Effector memory CD8-positive, alpha-beta T cell (primary cell): Measurements from ENCODE around the gene ST6GALNAC3.
A peak's percentile ranks its signal among the peaks of the same experiment; 100 is the strongest.

Experiments
- ATAC-seq: fragments of 150-1000 bp; cut with Tn5 transposase; replicated peaks from 2 replicates; pipeline ENCODE4 v1.10.0; 2021; ENCODE audit warnings: mild to moderate bottlenecking, moderate library complexity
- DNase-seq, 3 experiments: peaks; one replicate each; pipeline ENCODE4 v3.0.0; 2021
- H3K27ac Mint-ChIP-seq, 2 donors: one replicate each; pipeline ENCODE4 v1.8.0; 2022; ENCODE audit warnings: mild to moderate bottlenecking in 2 of 2, mixed read lengths in 2 of 2, moderate library complexity in 2 of 2
- H3K27me3 Mint-ChIP-seq, 2 donors: one replicate each; pipeline ENCODE4 v1.8.0; 2022; ENCODE audit warnings: mixed read lengths in 2 of 2
- H3K36me3 Mint-ChIP-seq: one replicate; pipeline ENCODE4 v1.8.0; 2022; ENCODE audit warnings: mild to moderate bottlenecking, moderate library complexity, mixed read lengths; ENCODE audit not compliant: insufficient read depth
- H3K4me1 Mint-ChIP-seq, 2 donors: one replicate each; pipeline ENCODE4 v1.8.0; 2022; ENCODE audit warnings: low read depth in 2 of 2, mixed read lengths in 2 of 2
- H3K4me3 Mint-ChIP-seq, 2 donors: one replicate each; pipeline ENCODE4 v1.8.0; 2022; ENCODE audit warnings: mild to moderate bottlenecking in 2 of 2, mixed read lengths in 2 of 2, moderate library complexity in 2 of 2
- H3K9me3 Mint-ChIP-seq, 2 donors: one replicate each; pipeline ENCODE4 v1.8.0; 2022; ENCODE audit warnings: mixed read lengths in 2 of 2

ST6GALNAC3 gene

GRCh38 chr1:76267631-76268030, 193.1 kb downstream of the ST6GALNAC3 start:
- H3K36me3 Mint-ChIP-seq: no peaks in the 10 kb centered on the region
- no peaks in the 10 kb centered on the region for H3K27me3 Mint-ChIP-seq
- peaks cover 5 to 22% of the 10 kb centered on the region in 2 donors for H3K4me1 Mint-ChIP-seq
- H3K4me3 Mint-ChIP-seq: peak overlapping the region in 1 of 2 donors; percentile 56
- ATAC-seq (peak; percentile 78), DNase-seq (no peak)
- H3K9me3 Mint-ChIP-seq: peaks cover 0 to 2% of the 10 kb centered on the region in 2 donors
- H3K27ac Mint-ChIP-seq: peak overlapping the region in 1 of 2 donors; percentile 36

GRCh38 chr1:76268341-76268740, 193.8 kb downstream of the ST6GALNAC3 start:
- no peak for ATAC-seq
- H3K4me3 Mint-ChIP-seq: peak overlapping the region in 1 of 2 donors; percentile 56
- no peak for DNase-seq

GRCh38 chr1:76269155-76269554, 194.6 kb downstream of the ST6GALNAC3 start:
- Mint-ChIP-seq H3K27me3 (no peaks in the 10 kb centered on the region), H3K4me3 (peak overlapping the region in 1 of 2 donors; percentile 56), H3K9me3 (no peaks in the 10 kb centered on the region), H3K27ac (peak overlapping the region; percentile 7 to 36), H3K36me3 (no peaks in the 10 kb centered on the region), H3K4me1 (peaks cover 5 to 22% of the 10 kb centered on the region in 2 donors)
- DNase-seq (no peak), ATAC-seq (no peak)

More at GRCh38 chr1:76268341-76268740, 193.8 kb downstream of the ST6GALNAC3 start:
- Mint-ChIP-seq H3K36me3 (no peaks in the 10 kb centered on the region), H3K27me3 (no peaks in the 10 kb centered on the region), H3K27ac (peak overlapping the region in 1 of 2 donors; percentile 36), H3K9me3 (peaks cover 0 to 2% of the 10 kb centered on the region in 2 donors), H3K4me1 (peaks cover 5 to 22% of the 10 kb centered on the region in 2 donors)

GRCh38 chr1:76274302-76274701, 199.8 kb downstream of the ST6GALNAC3 start:
- ATAC-seq (no peak), DNase-seq (no peak)
- Mint-ChIP-seq H3K36me3 (no peaks in the 10 kb centered on the region), H3K4me1 (peaks cover 0 to 2% of the 10 kb centered on the region in 2 donors), H3K9me3 (no peaks in the 10 kb centered on the region), H3K27ac (no peak overlapping the region), H3K27me3 (no peaks in the 10 kb centered on the region), H3K4me3 (no peak overlapping the region)

- H3K4me1 Mint-ChIP-seq: peaks cover 0 to 1% of the 10 kb centered on the region in 2 donors
- H3K27me3 Mint-ChIP-seq: no peaks in the 10 kb centered on the region
- ATAC-seq (no peak), DNase-seq (no peak)
- no peaks in the 10 kb centered on the region for H3K9me3 Mint-ChIP-seq
- no peak overlapping the region for H3K4me3 Mint-ChIP-seq
- no peaks in the 10 kb centered on the region for H3K36me3 Mint-ChIP-seq
- H3K27ac Mint-ChIP-seq: no peak overlapping the region
Measured at GRCh38 chr1:76274718-76275117, 200.2 kb downstream of the ST6GALNAC3 start.

GRCh38 chr1:76278711-76279100, 204.2 kb downstream of the ST6GALNAC3 start:
- Mint-ChIP-seq H3K4me3 (no peak overlapping the region), H3K4me1 (no peaks in the 10 kb centered on the region), H3K27ac (no peak overlapping the region), H3K9me3 (no peaks in the 10 kb centered on the region), H3K27me3 (no peaks in the 10 kb centered on the region), H3K36me3 (no peaks in the 10 kb centered on the region)
- ATAC-seq (no peak), DNase-seq (no peak)

- H3K4me1 Mint-ChIP-seq: no peaks in the 10 kb centered on the region
- H3K9me3 Mint-ChIP-seq: no peaks in the 10 kb centered on the region
- H3K4me3 Mint-ChIP-seq: no peak overlapping the region
- H3K27ac Mint-ChIP-seq: no peak overlapping the region
- DNase-seq: no peak
- no peak for ATAC-seq
- H3K36me3 Mint-ChIP-seq: no peaks in the 10 kb centered on the region
- no peaks in the 10 kb centered on the region for H3K27me3 Mint-ChIP-seq
Measured at GRCh38 chr1:76279101-76279748, 204.7 kb downstream of the ST6GALNAC3 start.

GRCh38 chr1:76281306-76281705, 206.8 kb downstream of the ST6GALNAC3 start:
- Mint-ChIP-seq H3K27me3 (no peaks in the 10 kb centered on the region), H3K36me3 (no peaks in the 10 kb centered on the region), H3K9me3 (no peaks in the 10 kb centered on the region), H3K4me3 (no peak overlapping the region), H3K27ac (no peak overlapping the region), H3K4me1 (peaks cover 0 to 5% of the 10 kb centered on the region in 2 donors)
- DNase-seq (no peak), ATAC-seq (no peak)

- ATAC-seq (no peak), DNase-seq (no peak)
- Mint-ChIP-seq H3K4me3 (no peak overlapping the region), H3K9me3 (no peaks in the 10 kb centered on the region), H3K27me3 (no peaks in the 10 kb centered on the region), H3K4me1 (peaks cover 0 to 5% of the 10 kb centered on the region in 2 donors), H3K36me3 (no peaks in the 10 kb centered on the region), H3K27ac (no peak overlapping the region)
Measured at GRCh38 chr1:76284842-76285241, 210.3 kb downstream of the ST6GALNAC3 start.

- Mint-ChIP-seq H3K4me3 (no peak overlapping the region), H3K9me3 (no peaks in the 10 kb centered on the region), H3K36me3 (no peaks in the 10 kb centered on the region), H3K27ac (no peak overlapping the region), H3K4me1 (peaks cover 0 to 5% of the 10 kb centered on the region in 2 donors), H3K27me3 (no peaks in the 10 kb centered on the region)
- no peak for ATAC-seq
- DNase-seq: no peak
Measured at GRCh38 chr1:76285578-76286135, 211.1 kb downstream of the ST6GALNAC3 start.

- Mint-ChIP-seq H3K9me3 (no peaks in the 10 kb centered on the region), H3K27ac (no peak overlapping the region), H3K4me3 (no peak overlapping the region), H3K36me3 (no peaks in the 10 kb centered on the region), H3K27me3 (no peaks in the 10 kb centered on the region), H3K4me1 (peaks cover 0 to 10% of the 10 kb centered on the region in 2 donors)
- DNase-seq: no peak
- ATAC-seq: no peak
Measured at GRCh38 chr1:76287917-76288316, 213.4 kb downstream of the ST6GALNAC3 start.

GRCh38 chr1:76288758-76289483, 214.4 kb downstream of the ST6GALNAC3 start:
- Mint-ChIP-seq H3K9me3 (no peaks in the 10 kb centered on the region), H3K36me3 (no peaks in the 10 kb centered on the region), H3K4me1 (peaks cover 0 to 17% of the 10 kb centered on the region in 2 donors), H3K27ac (no peak overlapping the region), H3K4me3 (no peak overlapping the region), H3K27me3 (no peaks in the 10 kb centered on the region)
- ATAC-seq (no peak), DNase-seq (no peak)

GRCh38 chr1:76289692-76290091, 215.1 kb downstream of the ST6GALNAC3 start:
- no peak for DNase-seq
- Mint-ChIP-seq H3K36me3 (no peaks in the 10 kb centered on the region), H3K4me1 (peaks cover 0 to 22% of the 10 kb centered on the region in 2 donors), H3K27me3 (no peaks in the 10 kb centered on the region), H3K9me3 (no peaks in the 10 kb centered on the region), H3K4me3 (no peak overlapping the region), H3K27ac (no peak overlapping the region)
- ATAC-seq: no peak

- peaks cover 1 to 28% of the 10 kb centered on the region in 2 donors for H3K4me1 Mint-ChIP-seq
- no peak overlapping the region for H3K4me3 Mint-ChIP-seq
- ATAC-seq (no peak), DNase-seq (no peak)
- no peaks in the 10 kb centered on the region for H3K9me3 Mint-ChIP-seq
- H3K27ac Mint-ChIP-seq: no peak overlapping the region
- no peaks in the 10 kb centered on the region for H3K36me3 Mint-ChIP-seq
- H3K27me3 Mint-ChIP-seq: no peaks in the 10 kb centered on the region
Measured at GRCh38 chr1:76290271-76290670, 215.7 kb downstream of the ST6GALNAC3 start.
